CD14-positive monocyte (primary cell): ENCODE results near the gene FBXO5. TPM values are rescaled to one million over a fixed set of nuclear protein-coding genes. Genes with fewer than 3 reads are reported as not detected.

ENCODE experiments used
- DNase-seq, 3 donors: peaks; one replicate each; pipeline ENCODE4 v3.0.0-alpha.2; 2011 to 2022
- H2AFZ ChIP-seq: 2 replicates; pipeline ENCODE4 v1.6.0; 2012; ENCODE audit warnings: mild to moderate bottlenecking, low read depth, low read length, inconsistent platforms; ENCODE audit not compliant: insufficient read depth, poor library complexity, severe bottlenecking
- H3K27ac ChIP-seq, 2 donors: 1 replicate in 1 of 2; 2 replicates in 1 of 2; pipeline ENCODE4 v1.5.1; 2012 to 2013; ENCODE audit warnings: low read length in 2 of 2, control low read depth in 1 of 2, inconsistent platforms in 1 of 2, low read depth in 1 of 2, mild to moderate bottlenecking in 1 of 2
- H3K27me3 ChIP-seq, 2 donors: one replicate each; pipeline versions ENCODE4 v1.6.0 to v1.6.1; 2011 to 2013; ENCODE audit warnings: low read length in 2 of 2; ENCODE audit not compliant: control insufficient read depth in 2 of 2, insufficient read depth in 2 of 2
- H3K36me3 ChIP-seq, 2 donors: replicated peaks in 1 of 2; 1 replicate in 1 of 2; 2 replicates in 1 of 2; pipeline versions ENCODE4 v1.5.1 to v1.6.1; 2012 to 2013; ENCODE audit warnings: low read length in 2 of 2, control low read depth in 1 of 2, inconsistent platforms in 1 of 2, mild to moderate bottlenecking in 1 of 2; ENCODE audit not compliant: insufficient read depth in 2 of 2, control insufficient read depth in 1 of 2
- H3K4me1 ChIP-seq, 2 donors: 1 replicate in 1 of 2; 2 replicates in 1 of 2; pipeline versions ENCODE4 v1.5.1 to v1.6.1; 2012 to 2013; ENCODE audit warnings: low read length in 2 of 2, control low read depth in 1 of 2, inconsistent platforms in 1 of 2, mild to moderate bottlenecking in 1 of 2, moderate library complexity in 1 of 2; ENCODE audit not compliant: insufficient read depth in 2 of 2, control insufficient read depth in 1 of 2
- H3K4me2 ChIP-seq: replicated peaks from 2 replicates; pipeline ENCODE3; 2012; ENCODE audit warnings: low read length, moderate library complexity, mild to moderate bottlenecking; ENCODE audit not compliant: poor library complexity, severe bottlenecking; ENCODE audit errors: extremely low read depth
- H3K4me3 ChIP-seq, 3 experiments: fragments of 200-600 bp in 1 of 3; sonication (generic) in 1 of 3; replicated peaks in 1 of 3; 1 replicate in 2 of 3; 2 replicates in 1 of 3; pipeline ENCODE4 v1.5.1; 2011 to 2013; ENCODE audit warnings: low read length in 3 of 3, mild to moderate bottlenecking in 3 of 3, control low read depth in 2 of 3, low read depth in 2 of 3, inconsistent platforms in 1 of 3, moderate library complexity in 1 of 3
- H3K79me2 ChIP-seq: 2 replicates; pipeline ENCODE4 v1.6.0; 2012; ENCODE audit warnings: mild to moderate bottlenecking, control low read depth, inconsistent platforms, low read length, moderate library complexity; ENCODE audit not compliant: insufficient read depth
- H3K9ac ChIP-seq: 2 replicates; pipeline ENCODE4 v1.6.0; 2017; ENCODE audit warnings: low read length, mild to moderate bottlenecking; ENCODE audit not compliant: insufficient read depth, poor library complexity, severe bottlenecking
- H3K9me3 ChIP-seq, 2 donors: replicated peaks in 1 of 2; 1 replicate in 1 of 2; 2 replicates in 1 of 2; pipeline versions ENCODE4 v1.5.1 to v1.6.1; 2012 to 2013; ENCODE audit warnings: low read length in 2 of 2, control low read depth in 1 of 2; ENCODE audit not compliant: control insufficient read depth in 1 of 2, insufficient read depth in 1 of 2
- H4K20me1 ChIP-seq: 2 replicates; pipeline ENCODE4 v1.6.0; 2012; ENCODE audit warnings: mild to moderate bottlenecking, low read length, control low read depth, moderate library complexity; ENCODE audit not compliant: insufficient read depth
- H3K27ac Mint-ChIP-seq, 7 donors: one replicate each; pipeline ENCODE4 v1.8.0; 2020; ENCODE audit warnings: mild to moderate bottlenecking in 7 of 7, mixed read lengths in 7 of 7, moderate library complexity in 6 of 7, inconsistent platforms in 2 of 7
- H3K27me3 Mint-ChIP-seq, 3 donors: one replicate each; pipeline ENCODE4 v1.8.0; 2021 to 2022; ENCODE audit warnings: low read depth in 3 of 3, mild to moderate bottlenecking in 3 of 3, mixed read lengths in 3 of 3, moderate library complexity in 3 of 3, inconsistent platforms in 1 of 3
- H3K36me3 Mint-ChIP-seq, 2 donors: one replicate each; pipeline ENCODE4 v1.8.0; 2020; ENCODE audit warnings: mixed read lengths in 2 of 2, inconsistent platforms in 1 of 2, mild to moderate bottlenecking in 1 of 2
- H3K4me1 Mint-ChIP-seq: one replicate; pipeline ENCODE4 v1.8.0; 2020; ENCODE audit warnings: mild to moderate bottlenecking, mixed read lengths
- H3K4me3 Mint-ChIP-seq, 2 donors: one replicate each; pipeline ENCODE4 v1.8.0; 2020; ENCODE audit warnings: mild to moderate bottlenecking in 2 of 2, mixed read lengths in 2 of 2, moderate library complexity in 1 of 2
- H3K9me3 Mint-ChIP-seq, 7 donors: one replicate each; pipeline ENCODE4 v1.8.0; 2020 to 2022; ENCODE audit warnings: mixed read lengths in 7 of 7, mild to moderate bottlenecking in 6 of 7, moderate library complexity in 6 of 7, inconsistent platforms in 2 of 7
- WGBS: methylation state at CpG from one replicate; pipeline ENCODE4 v1.1.5; 2013; ENCODE audit warnings: missing lambda C conversion rate; ENCODE audit not compliant: insufficient coverage; 5-methylcytosine and 5-hydroxymethylcytosine counted together
- intact Hi-C, 2 donors: fragments of 100-400 bp; cut with micrococcal nuclease; formaldehyde crosslinking; loops; one replicate each; pipeline versions ENCODE4 v1.15.0 to v1.15.1; 2023
- polyA plus RNA-seq, 3 donors: library from polyadenylated mRNA; depleted of rRNA in 1 of 3; unstranded in 2 of 3; stranded (reverse) in 1 of 3; fragments of 300-500 nt in 2 of 3; fragments of >200 nt in 1 of 3; fragmentation: Illumina TruSeq in 2 of 3; gene quantifications; 1 replicate in 2 of 3; 2 replicates in 1 of 3; pipeline ENCODE4 v1.2.3, GENCODE V29; 2012 to 2021
- TF ChIP-seq, protein P1 (sequence below): fragments of 200-600 bp; IDR thresholded peaks from one replicate; pipeline ENCODE4 v1.8.0; 2022; ENCODE audit warnings: antibody characterized with exemption, mild to moderate bottlenecking

Gene FBXO5
- polyA plus RNA-seq, 3 donors, result 1.0 to 1.9 (median 1.3) TPM

DNA sequence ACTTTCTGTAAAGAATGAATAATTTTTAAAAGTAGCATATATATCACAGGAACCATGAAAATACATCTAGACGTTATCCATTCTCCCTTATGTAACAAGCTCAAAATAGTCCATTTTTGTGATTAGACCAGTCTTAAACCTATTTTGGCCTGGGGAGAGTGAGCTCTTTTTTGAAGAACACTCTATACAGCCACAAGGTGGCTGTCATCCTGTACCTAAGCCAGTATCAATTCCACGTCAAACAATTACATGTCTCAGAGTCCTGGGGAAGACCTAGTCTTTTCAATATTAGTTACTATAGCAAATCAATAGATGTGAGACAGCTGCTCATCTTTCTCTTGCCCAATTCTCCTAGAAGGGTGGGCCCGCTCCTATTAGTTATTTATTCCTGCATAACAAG is 28.4 kb downstream of the FBXO5 start:
- DNase-seq, result no peak
- H4K20me1 ChIP-seq, result no peaks in the 10 kb centered on the region
- no peak overlapping the region for H3K9ac ChIP-seq
- no peak overlapping the region for H3K4me2 ChIP-seq
- H3K9me3 ChIP-seq, result no peaks in the 10 kb centered on the region
- Mint-ChIP-seq H3K36me3 (no peaks in the 10 kb centered on the region), H3K4me1 (no peaks in the 10 kb centered on the region), H3K27ac (no peak overlapping the region), H3K9me3 (peaks cover 0 to 5% (median 0%) of the 10 kb centered on the region in 7 donors), H3K27me3 (peaks cover 3 to 5% (median 5%) of the 10 kb centered on the region in 3 donors), H3K4me3 (no peak overlapping the region)
- no peaks in the 10 kb centered on the region for H3K36me3 ChIP-seq
- WGBS, result no CpG with 5 or more reads among the region's 3 CpGs
- no peak overlapping the region for H2AFZ ChIP-seq
- intact Hi-C loops, result loop anchor here (10.0 kb wide), 2 partner anchors 90 to 400 kb away; no protein-coding TSS in a partner anchor
- no peaks in the 10 kb centered on the region for H3K4me1 ChIP-seq
- no peak overlapping the region for H3K4me3 ChIP-seq
- TF ChIP-seq, protein P1, sequence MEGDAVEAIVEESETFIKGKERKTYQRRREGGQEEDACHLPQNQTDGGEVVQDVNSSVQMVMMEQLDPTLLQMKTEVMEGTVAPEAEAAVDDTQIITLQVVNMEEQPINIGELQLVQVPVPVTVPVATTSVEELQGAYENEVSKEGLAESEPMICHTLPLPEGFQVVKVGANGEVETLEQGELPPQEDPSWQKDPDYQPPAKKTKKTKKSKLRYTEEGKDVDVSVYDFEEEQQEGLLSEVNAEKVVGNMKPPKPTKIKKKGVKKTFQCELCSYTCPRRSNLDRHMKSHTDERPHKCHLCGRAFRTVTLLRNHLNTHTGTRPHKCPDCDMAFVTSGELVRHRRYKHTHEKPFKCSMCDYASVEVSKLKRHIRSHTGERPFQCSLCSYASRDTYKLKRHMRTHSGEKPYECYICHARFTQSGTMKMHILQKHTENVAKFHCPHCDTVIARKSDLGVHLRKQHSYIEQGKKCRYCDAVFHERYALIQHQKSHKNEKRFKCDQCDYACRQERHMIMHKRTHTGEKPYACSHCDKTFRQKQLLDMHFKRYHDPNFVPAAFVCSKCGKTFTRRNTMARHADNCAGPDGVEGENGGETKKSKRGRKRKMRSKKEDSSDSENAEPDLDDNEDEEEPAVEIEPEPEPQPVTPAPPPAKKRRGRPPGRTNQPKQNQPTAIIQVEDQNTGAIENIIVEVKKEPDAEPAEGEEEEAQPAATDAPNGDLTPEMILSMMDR, result no peak
- no peaks in the 10 kb centered on the region for H3K27me3 ChIP-seq
- no peaks in the 10 kb centered on the region for H3K79me2 ChIP-seq
- H3K27ac ChIP-seq, result no peak overlapping the region

DNA sequence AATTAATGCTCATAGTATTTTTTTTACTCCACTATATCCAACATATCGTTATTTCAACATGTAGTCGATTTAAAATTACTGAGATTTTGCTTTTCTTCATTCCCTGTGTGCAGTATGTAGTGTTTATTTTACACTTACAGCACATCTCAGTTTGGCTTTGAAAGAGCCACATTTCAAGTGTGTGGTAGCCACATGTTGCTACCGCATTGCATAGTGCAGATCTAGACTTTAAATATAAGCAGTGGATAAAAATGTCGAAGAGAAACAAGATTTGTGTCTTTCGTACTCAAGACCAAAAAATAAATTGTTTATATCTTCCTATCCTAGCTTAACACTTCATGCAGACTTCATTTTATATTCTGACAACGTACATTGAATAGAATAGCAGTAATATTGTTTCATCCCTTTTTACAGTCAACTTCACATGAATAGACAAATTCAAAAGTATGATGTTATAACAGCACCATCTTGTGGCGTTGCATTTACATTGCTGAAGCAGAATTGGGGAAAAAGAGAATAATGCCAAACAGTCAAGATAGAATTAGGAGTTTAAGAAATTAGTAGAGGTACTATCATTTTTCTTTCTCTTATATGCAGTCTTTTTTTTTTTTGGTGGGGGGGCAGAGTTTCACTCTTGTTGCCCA is 29.9 kb downstream of the FBXO5 start:
- H3K4me2 ChIP-seq, result no peak overlapping the region
- TF ChIP-seq, protein P1, result peak; percentile 68

More for the DNA sequence above, 29.9 kb downstream of the FBXO5 start:
- H3K36me3 Mint-ChIP-seq, result no peaks in the 10 kb centered on the region
- no peaks in the 10 kb centered on the region for H3K9me3 ChIP-seq
- H3K9me3 Mint-ChIP-seq, result peaks cover 0 to 2% (median 0%) of the 10 kb centered on the region in 7 donors
- no peak overlapping the region for H3K4me3 Mint-ChIP-seq
- H4K20me1 ChIP-seq, result no peaks in the 10 kb centered on the region
- no peaks in the 10 kb centered on the region for H3K27me3 ChIP-seq
- no peaks in the 10 kb centered on the region for H3K4me1 ChIP-seq
- H3K27ac ChIP-seq, result no peak overlapping the region
- no peaks in the 10 kb centered on the region for H3K79me2 ChIP-seq
- H3K27ac Mint-ChIP-seq, result no peak overlapping the region
- peaks cover 3 to 5% (median 4%) of the 10 kb centered on the region in 3 donors for H3K27me3 Mint-ChIP-seq
- intact Hi-C loops, result loop anchor here (10.0 kb wide), 2 partner anchors 88 to 398 kb away; no protein-coding TSS in a partner anchor
- no peak for DNase-seq
- no CpG with 5 or more reads among the region's 7 CpGs for WGBS
- H2AFZ ChIP-seq, result no peak overlapping the region
- peaks cover 4% of the 10 kb centered on the region for H3K4me1 Mint-ChIP-seq
- no peaks in the 10 kb centered on the region for H3K36me3 ChIP-seq
- no peak overlapping the region for H3K9ac ChIP-seq
- H3K4me3 ChIP-seq, result no peak overlapping the region
